ENCODE measurements around the gene APC2.

DNA sequence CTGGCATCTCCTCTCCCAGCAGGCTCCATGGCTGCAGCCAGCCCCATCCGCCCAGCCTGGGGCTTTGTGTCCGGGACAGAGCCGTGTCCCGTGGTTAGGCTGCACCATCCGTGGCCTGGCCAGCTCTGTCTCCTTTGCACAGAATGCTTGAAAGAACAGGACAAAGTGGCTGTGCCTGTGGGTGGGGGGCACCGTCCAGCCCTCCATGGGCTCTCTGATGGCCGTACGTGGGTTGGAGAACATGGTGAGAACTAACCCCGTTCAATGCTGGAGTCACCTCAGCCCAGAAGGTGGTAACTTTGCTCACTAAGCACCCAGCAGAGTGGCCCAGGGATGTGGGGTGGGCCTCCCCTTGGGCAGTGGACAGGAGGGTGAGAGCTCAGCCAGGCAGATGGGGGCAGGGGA lies 8.9 kb upstream of the APC2 start:
- TF ChIP-seq, protein P1, sequence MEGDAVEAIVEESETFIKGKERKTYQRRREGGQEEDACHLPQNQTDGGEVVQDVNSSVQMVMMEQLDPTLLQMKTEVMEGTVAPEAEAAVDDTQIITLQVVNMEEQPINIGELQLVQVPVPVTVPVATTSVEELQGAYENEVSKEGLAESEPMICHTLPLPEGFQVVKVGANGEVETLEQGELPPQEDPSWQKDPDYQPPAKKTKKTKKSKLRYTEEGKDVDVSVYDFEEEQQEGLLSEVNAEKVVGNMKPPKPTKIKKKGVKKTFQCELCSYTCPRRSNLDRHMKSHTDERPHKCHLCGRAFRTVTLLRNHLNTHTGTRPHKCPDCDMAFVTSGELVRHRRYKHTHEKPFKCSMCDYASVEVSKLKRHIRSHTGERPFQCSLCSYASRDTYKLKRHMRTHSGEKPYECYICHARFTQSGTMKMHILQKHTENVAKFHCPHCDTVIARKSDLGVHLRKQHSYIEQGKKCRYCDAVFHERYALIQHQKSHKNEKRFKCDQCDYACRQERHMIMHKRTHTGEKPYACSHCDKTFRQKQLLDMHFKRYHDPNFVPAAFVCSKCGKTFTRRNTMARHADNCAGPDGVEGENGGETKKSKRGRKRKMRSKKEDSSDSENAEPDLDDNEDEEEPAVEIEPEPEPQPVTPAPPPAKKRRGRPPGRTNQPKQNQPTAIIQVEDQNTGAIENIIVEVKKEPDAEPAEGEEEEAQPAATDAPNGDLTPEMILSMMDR (IDR thresholded peaks at IDR 0.05), result no peak
- TF ChIP-seq EZH2 (IDR thresholded peaks at IDR 0.05; ENCODE audit: borderline replicate concordance, insufficient read depth, low read depth, low read length, poor library complexity, severe bottlenecking), result no peak
